HG02571 (cell line): ENCODE data around the gene IFITM1.
"Not testable (repeated sequence)": the region's sequence is repeated elsewhere in the genome, so short reads cannot be mapped to it uniquely, and the experiment has no call there.

ENCODE experiments used
- ATAC-seq: cut with Tn5 transposase; IDR thresholded peaks from one replicate; pipeline ENCODE4 v1.9.1; 2021; ENCODE audit warnings: mild to moderate bottlenecking, moderate library complexity; ENCODE audit not compliant: unreplicated experiment

IFITM1 gene

DNA sequence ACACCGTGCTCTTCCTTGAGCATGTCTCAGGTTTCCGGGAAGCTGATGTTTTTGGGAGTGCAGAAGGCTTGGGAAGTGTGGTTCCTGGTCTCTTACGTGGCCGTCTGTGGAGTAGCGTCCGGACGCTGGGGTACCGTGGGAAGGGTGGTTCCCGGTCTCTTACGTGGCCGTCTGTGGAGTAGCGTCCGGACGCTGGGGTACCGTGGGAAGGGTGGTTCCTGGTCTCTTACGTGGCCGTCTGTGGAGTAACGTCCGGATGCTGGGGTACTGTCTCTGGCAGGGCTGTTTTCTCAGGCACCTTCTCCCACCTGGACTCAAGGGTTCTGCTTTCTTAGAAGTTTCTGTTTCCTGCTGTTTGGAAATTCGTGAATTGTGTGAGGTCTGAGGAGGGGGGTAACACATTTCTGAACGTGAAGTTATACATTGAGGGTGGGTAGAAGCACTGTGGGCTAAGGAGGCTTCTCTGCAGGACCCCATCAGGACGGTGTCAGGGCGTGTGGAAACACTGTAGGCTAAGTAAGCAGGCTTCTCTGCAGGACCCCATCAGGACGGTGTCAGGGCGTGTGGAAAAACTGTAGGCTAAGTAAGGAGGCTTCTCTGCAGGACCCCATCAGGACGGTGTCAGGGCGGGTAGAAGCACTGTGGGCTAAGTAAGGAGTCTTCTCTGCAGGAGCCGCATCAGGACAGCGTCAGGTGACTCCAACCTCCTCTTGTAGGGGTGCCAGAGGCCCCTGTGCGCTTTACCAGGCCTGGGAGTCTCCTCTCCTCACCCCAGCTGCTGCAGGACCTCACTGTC, 12.2 kb downstream of the IFITM1 start:
- ATAC-seq, result no peak

- no peak for ATAC-seq
These were observed 12.7 kb downstream of the IFITM1 start for GRCh38 chr11:326592-326841.

GRCh38 chr11:326842-327580, 13.2 kb downstream of the IFITM1 start:
- peak; percentile 59 for ATAC-seq

- ATAC-seq, result no peak
These were observed 13.7 kb downstream of the IFITM1 start for GRCh38 chr11:327581-327923.

- no peak for ATAC-seq
These were observed 14.2 kb downstream of the IFITM1 start for GRCh38 chr11:328012-328411.

GRCh38 chr11:328516-329100, 14.8 kb downstream of the IFITM1 start:
- ATAC-seq, result not testable (repeated sequence)

- no peak for ATAC-seq
These were observed 16.0 kb downstream of the IFITM1 start for GRCh38 chr11:329886-330253.

DNA sequence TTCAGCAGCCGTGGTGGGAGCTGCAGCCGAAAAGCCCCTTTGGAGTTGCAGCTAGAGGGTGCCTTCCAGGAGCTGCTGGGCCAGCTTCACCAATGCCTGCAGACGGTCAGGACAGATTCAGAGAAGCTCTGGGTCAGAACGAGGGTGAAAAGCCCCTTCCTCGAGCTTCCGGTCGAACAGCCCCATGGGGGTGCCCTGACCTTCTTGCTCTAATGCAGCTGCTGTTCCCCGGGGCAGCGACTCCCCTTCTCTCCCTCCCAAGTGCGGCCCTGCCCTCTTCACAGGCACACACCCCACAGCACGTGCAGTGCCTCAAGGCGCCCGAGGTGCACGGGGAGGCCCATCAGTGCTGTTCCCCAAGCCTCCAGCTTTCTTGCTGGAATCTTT, 16.5 kb downstream of the IFITM1 start:
- ATAC-seq, result no peak

DNA sequence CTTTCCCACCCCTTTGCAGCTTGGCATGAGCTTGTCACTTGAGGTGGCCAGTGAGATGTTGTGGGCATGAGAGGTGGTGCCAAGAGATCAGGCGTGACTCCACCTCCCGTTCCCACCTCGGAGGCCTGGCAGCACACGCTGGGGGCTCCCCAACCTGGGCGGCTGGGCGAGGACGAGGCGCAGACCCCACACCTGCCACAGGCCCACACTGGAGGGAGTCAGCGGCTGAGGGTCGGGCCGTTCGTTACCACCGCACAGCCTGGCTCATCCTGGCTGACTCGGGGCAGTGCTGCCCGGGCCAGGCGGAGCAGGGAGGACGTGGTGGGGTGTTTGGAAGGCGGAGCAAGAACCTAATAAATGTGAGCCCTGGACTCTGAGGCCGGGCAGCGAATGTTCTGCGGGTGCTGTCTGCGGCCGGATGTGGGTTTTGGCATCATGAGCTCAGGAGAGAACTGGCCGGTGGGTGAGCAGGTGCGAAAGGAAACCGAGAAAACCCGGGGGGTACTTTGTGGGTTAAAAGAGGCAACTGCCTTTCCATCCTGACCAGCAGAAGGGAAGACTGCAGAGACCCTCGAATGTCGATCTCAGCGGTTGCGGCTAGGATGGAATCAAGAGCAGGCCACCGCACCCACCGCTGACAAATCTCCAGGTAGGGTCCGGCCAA, 17.0 kb downstream of the IFITM1 start:
- no peak for ATAC-seq

DNA sequence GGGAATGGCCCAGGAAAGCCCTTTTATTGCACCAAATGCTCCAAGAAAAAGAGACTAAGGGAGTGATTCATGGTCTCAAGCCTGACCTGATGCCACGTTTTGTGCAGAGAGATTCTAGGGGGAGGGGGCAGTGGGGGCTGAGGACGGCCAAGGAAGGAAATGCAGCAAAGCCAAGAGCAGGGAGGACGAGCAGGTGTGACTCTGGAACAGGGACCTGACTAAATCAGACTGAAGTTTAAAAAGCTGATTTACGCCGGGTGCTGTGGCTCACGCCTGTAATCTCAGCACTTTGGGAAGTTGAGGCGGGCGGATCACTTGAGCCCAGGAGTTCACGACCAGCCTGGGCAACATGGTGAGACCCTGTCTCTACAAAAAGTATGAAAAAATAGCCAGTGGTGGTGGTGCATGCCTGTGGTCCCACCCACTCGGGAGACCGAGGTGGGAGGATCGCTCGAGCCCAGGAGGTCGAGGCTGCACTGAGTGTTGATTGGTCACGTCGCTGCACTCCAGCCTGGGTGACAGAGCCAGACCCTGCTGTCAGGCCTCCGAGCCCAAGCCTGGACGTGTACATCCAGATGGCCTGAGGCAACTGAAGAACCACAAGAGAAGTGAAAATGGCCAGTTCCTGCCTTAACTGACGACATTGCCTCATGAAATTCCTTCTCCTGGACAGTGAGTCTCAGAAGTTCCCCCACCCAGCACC, 17.7 kb downstream of the IFITM1 start:
- no peak for ATAC-seq

GRCh38 chr11:332651-333480, 19.0 kb downstream of the IFITM1 start:
- no peak for ATAC-seq

DNA sequence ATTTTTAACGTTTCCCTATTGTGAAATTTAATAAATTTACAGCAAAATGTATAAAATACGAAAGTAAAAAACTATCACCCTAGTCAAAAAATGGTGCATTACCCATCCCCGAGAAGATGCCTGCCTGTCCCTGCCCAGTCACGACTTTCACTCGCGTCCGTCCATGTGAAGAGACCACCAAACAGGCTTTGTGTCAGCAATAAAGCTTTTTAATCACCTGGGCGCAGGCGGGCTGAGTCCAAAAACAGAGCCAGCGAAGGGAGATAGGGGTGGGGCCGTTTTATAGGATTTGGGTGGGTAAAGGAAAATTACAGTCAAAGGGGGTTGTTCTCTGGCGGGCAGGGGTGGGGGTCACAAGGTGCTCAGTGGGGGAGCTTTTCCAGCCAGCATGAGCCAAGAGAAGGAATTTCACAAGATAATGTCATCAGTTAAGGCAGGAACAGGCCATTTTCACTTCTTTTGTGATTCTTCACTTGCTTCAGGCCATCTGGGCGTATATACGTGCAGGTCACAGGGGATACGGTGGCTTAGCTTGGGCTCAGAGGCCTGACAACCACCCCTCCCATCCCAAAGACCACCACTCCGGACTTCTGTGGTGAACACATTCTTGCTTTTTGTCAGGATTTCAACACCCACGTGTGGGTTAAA, 19.9 kb downstream of the IFITM1 start:
- not testable (repeated sequence) for ATAC-seq

- no peak for ATAC-seq
These were observed 20.6 kb downstream of the IFITM1 start for GRCh38 chr11:334264-334994.

DNA sequence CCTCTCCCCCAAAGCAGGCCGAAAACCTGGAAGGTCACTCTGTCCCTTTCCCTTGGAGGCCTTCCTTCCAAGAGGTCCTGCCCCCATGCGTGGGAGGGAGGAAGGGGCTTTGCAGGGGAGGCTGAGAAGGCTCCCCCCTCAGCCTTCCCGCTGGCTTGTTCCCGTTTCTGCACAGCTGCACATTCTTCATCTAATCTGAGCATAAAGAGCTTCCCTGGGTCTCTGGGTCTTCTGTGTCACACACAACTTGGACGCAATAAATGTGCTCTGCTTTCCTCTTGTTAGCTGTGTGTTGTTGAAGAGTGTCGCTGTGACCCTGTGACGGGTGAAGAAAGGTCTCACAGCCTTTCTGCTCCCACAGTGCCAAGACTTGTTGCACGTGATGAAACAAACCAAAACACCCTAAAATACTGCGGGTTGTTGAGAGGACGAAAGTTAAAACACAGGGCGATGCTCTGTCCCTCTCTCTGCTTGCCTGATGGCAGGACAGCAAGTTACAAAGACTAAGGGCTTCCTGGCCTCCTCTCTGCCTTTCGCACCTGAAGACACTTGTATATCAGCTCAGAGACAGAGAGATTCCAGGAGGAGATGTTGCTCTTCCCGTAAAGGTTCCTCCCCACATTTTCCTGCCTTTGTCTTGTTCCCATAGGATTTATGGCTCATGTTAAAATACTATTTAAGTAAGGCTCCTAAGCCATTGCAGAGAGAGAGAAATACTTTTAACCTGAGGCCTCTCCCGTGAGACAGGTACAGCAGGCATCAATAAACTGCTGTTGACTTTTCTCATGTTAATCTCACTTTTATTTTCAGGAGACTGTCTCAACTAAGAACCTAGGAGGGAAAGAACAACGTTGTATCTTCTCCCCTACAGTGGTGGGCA, 22.2 kb downstream of the IFITM1 start:
- no peak for ATAC-seq

GRCh38 chr11:336659-337198, 22.9 kb downstream of the IFITM1 start:
- no peak for ATAC-seq

GRCh38 chr11:337711-338110, 23.9 kb downstream of the IFITM1 start:
- ATAC-seq, result no peak

DNA sequence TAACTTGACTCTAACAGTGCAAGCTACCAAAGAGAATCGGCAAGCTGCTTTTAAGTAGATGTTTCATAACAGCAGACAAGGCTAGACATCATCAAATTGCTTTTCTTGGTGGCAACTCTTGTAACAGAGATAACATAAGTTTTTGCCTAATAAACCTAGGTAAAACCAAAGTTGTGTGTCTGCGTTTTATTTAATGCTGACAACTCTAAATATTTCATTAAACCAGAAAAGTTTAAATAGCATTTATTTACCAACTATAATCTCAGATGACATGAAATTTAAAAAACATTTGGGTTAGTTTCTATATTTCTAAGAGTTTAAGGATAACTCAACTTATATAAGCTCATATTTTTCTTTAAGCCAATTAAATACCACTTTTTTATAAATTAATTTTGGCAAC, 26.1 kb downstream of the IFITM1 start:
- no peak for ATAC-seq
